PC-9 (cell line): Measurements from ENCODE around the gene COMT.

ENCODE experiments used
- EZH2 ChIP-seq: fragments of 200-600 bp; sonication (generic); IDR thresholded peaks from 2 replicates; pipeline ENCODE4 v1.8.0; 2017; ENCODE audit warnings: antibody characterized with exemption, low read depth
- TF ChIP-seq, protein P1 (sequence below): fragments of 200-600 bp; sonication (generic); conservative IDR thresholded peaks from 2 replicates; pipeline ENCODE4 v1.6.1; 2017; ENCODE audit warnings: mixed run types, antibody characterized with exemption, mild to moderate bottlenecking, moderate library complexity

DNA sequence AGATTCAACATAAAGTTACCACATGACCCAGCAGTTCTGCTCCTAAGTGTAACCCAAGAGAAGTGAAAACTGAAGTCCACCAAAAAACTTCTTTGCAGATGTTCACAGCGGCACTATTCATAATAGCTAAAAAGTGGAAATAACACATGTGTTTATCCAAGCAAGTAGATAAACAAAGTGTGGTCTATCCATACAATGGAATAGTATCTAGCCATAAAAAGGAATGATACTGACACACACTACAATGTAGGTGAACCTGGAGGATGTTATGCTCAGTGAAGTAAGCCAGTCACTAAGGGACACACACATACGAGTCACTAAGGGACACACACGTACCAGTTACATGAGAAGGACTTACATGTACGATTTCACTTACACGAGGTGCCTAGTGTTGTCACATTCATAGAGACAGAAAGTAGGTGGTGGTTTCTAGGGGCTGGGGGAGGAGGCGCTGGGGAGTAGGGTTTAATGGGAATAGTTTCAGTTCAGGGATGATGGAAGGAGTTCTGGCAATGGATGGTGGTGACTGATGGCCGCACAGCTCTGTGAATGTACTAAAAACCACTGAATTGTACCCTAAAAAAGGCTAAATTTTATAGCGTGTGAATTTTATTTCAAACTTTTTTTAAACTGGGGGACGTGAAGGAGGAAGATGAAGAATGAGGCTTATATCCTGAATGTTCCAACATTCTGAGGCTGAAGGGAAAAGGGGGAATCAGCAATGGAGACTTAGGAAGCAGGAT lies 27.2 kb upstream of the COMT start:
- TF ChIP-seq, protein P1, sequence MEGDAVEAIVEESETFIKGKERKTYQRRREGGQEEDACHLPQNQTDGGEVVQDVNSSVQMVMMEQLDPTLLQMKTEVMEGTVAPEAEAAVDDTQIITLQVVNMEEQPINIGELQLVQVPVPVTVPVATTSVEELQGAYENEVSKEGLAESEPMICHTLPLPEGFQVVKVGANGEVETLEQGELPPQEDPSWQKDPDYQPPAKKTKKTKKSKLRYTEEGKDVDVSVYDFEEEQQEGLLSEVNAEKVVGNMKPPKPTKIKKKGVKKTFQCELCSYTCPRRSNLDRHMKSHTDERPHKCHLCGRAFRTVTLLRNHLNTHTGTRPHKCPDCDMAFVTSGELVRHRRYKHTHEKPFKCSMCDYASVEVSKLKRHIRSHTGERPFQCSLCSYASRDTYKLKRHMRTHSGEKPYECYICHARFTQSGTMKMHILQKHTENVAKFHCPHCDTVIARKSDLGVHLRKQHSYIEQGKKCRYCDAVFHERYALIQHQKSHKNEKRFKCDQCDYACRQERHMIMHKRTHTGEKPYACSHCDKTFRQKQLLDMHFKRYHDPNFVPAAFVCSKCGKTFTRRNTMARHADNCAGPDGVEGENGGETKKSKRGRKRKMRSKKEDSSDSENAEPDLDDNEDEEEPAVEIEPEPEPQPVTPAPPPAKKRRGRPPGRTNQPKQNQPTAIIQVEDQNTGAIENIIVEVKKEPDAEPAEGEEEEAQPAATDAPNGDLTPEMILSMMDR: no peak
- TF ChIP-seq EZH2: no peak
